Neuronal stem cell (in vitro differentiated cells): ENCODE results near the gene FREY1.
A peak's percentile ranks its signal among the peaks of the same experiment; 100 is the strongest.

Source experiments
- DNase-seq: peaks from one replicate; pipeline ENCODE4 v3.0.0-alpha.2; 2013; ENCODE audit warnings: low spot score
- H2AFZ ChIP-seq: one replicate; pipeline ENCODE4 v1.6.1; 2013; ENCODE audit warnings: mild to moderate bottlenecking, low read length, inconsistent platforms
- H2AK5ac ChIP-seq: 2 replicates; pipeline ENCODE4 v1.6.1; 2013; ENCODE audit warnings: low read depth, mild to moderate bottlenecking, inconsistent platforms, low read length, moderate library complexity, mixed read lengths
- H2BK120ac ChIP-seq: 2 replicates; pipeline ENCODE4 v1.6.1; 2013; ENCODE audit warnings: low read depth, mild to moderate bottlenecking, inconsistent platforms, low read length, moderate library complexity, mixed read lengths
- H2BK12ac ChIP-seq: one replicate; pipeline ENCODE4 v1.6.1; 2013; ENCODE audit warnings: low read length, inconsistent platforms
- H2BK15ac ChIP-seq: 2 replicates; pipeline ENCODE4 v1.6.1; 2013; ENCODE audit warnings: mild to moderate bottlenecking, low read length, inconsistent platforms, mixed read lengths
- H2BK5ac ChIP-seq: one replicate; pipeline ENCODE4 v1.6.1; 2013; ENCODE audit warnings: inconsistent platforms, mild to moderate bottlenecking, low read length, moderate library complexity
- H3K14ac ChIP-seq: one replicate; pipeline ENCODE4 v1.6.1; 2013; ENCODE audit warnings: low read length, inconsistent platforms
- H3K18ac ChIP-seq: 2 replicates; pipeline ENCODE4 v1.6.1; 2013; ENCODE audit warnings: low read length, inconsistent platforms
- H3K23ac ChIP-seq: 2 replicates; pipeline ENCODE4 v1.6.1; 2013; ENCODE audit warnings: low read depth, mild to moderate bottlenecking, mixed read lengths, low read length, inconsistent platforms; ENCODE audit not compliant: poor library complexity
- H3K27ac ChIP-seq: replicated peaks from 3 replicates; pipeline ENCODE4 v1.5.1; 2013; ENCODE audit warnings: low read length, inconsistent platforms
- H3K27me3 ChIP-seq, 3 experiments: 2 replicates each; pipeline ENCODE4 v1.6.1; 2013; ENCODE audit warnings: low read length in 3 of 3, mild to moderate bottlenecking in 2 of 3, inconsistent platforms in 1 of 3, low read depth in 1 of 3, mixed read lengths in 1 of 3, moderate library complexity in 1 of 3; ENCODE audit not compliant: control insufficient read depth in 3 of 3, insufficient read depth in 3 of 3
- H3K36me3 ChIP-seq, 2 donors: replicated peaks in 1 of 2; 2 replicates each; pipeline ENCODE4 v1.6.1; 2013; ENCODE audit warnings: low read length in 2 of 2; ENCODE audit not compliant: control insufficient read depth in 2 of 2, insufficient read depth in 2 of 2
- H3K4ac ChIP-seq: 2 replicates; pipeline ENCODE4 v1.6.1; 2013; ENCODE audit warnings: inconsistent platforms, mild to moderate bottlenecking, low read length, moderate library complexity
- H3K4me1 ChIP-seq, 2 donors: 1 replicate in 1 of 2; 2 replicates in 1 of 2; pipeline ENCODE4 v1.6.1; 2013; ENCODE audit warnings: low read length in 2 of 2, low read depth in 1 of 2; ENCODE audit not compliant: control insufficient read depth in 2 of 2, insufficient read depth in 1 of 2
- H3K4me2 ChIP-seq: one replicate; pipeline ENCODE4 v1.6.1; 2013; ENCODE audit warnings: mild to moderate bottlenecking, low read length, inconsistent platforms; ENCODE audit not compliant: insufficient read depth, poor library complexity, severe bottlenecking
- H3K4me3 ChIP-seq, 2 donors: 2 replicates each; pipeline ENCODE4 v1.5.1; 2013; ENCODE audit warnings: low read length in 2 of 2, mild to moderate bottlenecking in 2 of 2, inconsistent platforms in 1 of 2, moderate library complexity in 1 of 2
- H3K79me1 ChIP-seq: one replicate; pipeline ENCODE4 v1.6.1; 2013; ENCODE audit warnings: low read depth, mild to moderate bottlenecking, inconsistent platforms, low read length, moderate library complexity
- H3K9ac ChIP-seq: one replicate; pipeline ENCODE4 v1.6.1; 2013; ENCODE audit warnings: mild to moderate bottlenecking, low read depth, low read length, inconsistent platforms; ENCODE audit not compliant: poor library complexity
- H3K9me3 ChIP-seq, 2 donors: replicated peaks in 1 of 2; 2 replicates each; pipeline versions ENCODE3 to v1.6.1; 2013; ENCODE audit warnings: low read length in 2 of 2, mild to moderate bottlenecking in 2 of 2, inconsistent platforms in 1 of 2, low read depth in 1 of 2, mixed read lengths in 1 of 2, moderate library complexity in 1 of 2; ENCODE audit not compliant: control insufficient read depth in 2 of 2, insufficient read depth in 1 of 2
- H4K8ac ChIP-seq: one replicate; pipeline ENCODE4 v1.6.1; 2013; ENCODE audit warnings: low read depth, mild to moderate bottlenecking, inconsistent platforms, low read length, moderate library complexity
- H4K91ac ChIP-seq: one replicate; pipeline ENCODE4 v1.6.1; 2013; ENCODE audit warnings: low read length, low read depth, mild to moderate bottlenecking, inconsistent platforms; ENCODE audit not compliant: poor library complexity
- WGBS, 2 donors: extraction: QIAGEN DNeasy Blood & Tissue Kit; methylation state at CpG; one replicate each; pipeline ENCODE4 v1.1.7; 2013; ENCODE audit warnings: missing lambda C conversion rate in 2 of 2, mixed read lengths in 1 of 2; ENCODE audit not compliant: insufficient read length in 2 of 2, insufficient replicate concordance in 1 of 2; ENCODE audit errors: extremely low coverage in 2 of 2; 5-methylcytosine and 5-hydroxymethylcytosine counted together

FREY1 gene

GRCh38 chr11:45885274-45885920 is 21.7 kb downstream of the FREY1 start, which contains the start of gene MAPK8IP1:
Gene MAPK8IP1, plus strand, starts transcription at chr11:45885651. Its CDS starts 170 bp downstream, at chr11:45885821.
- Histone ChIP-seq H3K4me1 (peaks cover 7% of the 10 kb centered on the region in 2 donors), H2AK5ac (peak within 1 kb of the TSS; percentile 40), H3K18ac (peak within 1 kb of the TSS; percentile 78), H3K4me3 (peak within 1 kb of the TSS; percentile 57 to 79), H3K14ac (no peak within 1 kb of the TSS), H3K23ac (peak within 1 kb of the TSS; percentile 51), H3K27ac (no peak within 1 kb of the TSS), H2BK12ac (no peak within 1 kb of the TSS), H2BK120ac (no peak within 1 kb of the TSS), H4K8ac (no peak within 1 kb of the TSS), H2BK5ac (no peak within 1 kb of the TSS), H4K91ac (no peak within 1 kb of the TSS), H3K4me2 (peak within 1 kb of the TSS; percentile 88), H3K9ac (peak within 1 kb of the TSS; percentile 61), H3K79me1 (no peaks in the 10 kb centered on the region), H3K9me3 (no peaks in the 10 kb centered on the region), H2AFZ (peak within 1 kb of the TSS; percentile 93), H3K27me3 (peaks cover 0 to 35% (median 13%) of the 10 kb centered on the region in 3 experiments), H3K4ac (no peak within 1 kb of the TSS), H2BK15ac (no peak within 1 kb of the TSS), H3K36me3 (peaks cover 5 to 17% of the 10 kb centered on the region in 2 donors)
- DNase-seq = peak; percentile 71
- no CpG with 5 or more reads among the region's 73 CpGs for WGBS, 2 donors

DNA sequence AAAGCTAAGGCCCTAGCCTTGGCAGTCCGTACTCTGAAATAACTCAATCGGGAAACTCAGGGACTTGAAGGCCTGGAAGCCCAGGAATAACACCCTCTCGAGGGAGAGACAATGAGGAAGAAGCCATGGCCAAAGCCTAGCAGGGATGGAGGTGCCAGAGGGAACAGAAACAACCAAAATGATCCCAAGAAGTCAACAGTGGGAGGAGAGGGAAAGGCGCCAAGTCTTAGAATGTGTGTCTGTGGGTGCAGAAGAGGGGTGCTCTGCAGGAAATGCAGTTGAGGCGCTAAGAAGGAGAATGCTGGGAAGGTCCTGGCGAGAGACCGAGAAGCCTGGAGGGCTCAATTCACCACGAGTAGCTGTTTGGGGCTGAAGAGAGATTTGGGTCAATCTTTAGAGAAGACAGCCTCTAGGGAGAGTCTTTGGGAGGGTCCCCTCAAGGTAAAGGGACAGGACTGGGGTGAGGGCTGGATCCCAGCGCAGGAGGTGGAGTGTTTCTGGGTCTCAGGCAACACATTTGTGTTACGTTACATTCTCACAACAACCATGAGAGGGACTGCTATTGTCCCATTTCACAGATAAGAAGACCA is 22.4 kb downstream of the FREY1 start:
- no peak overlapping the region for H2BK5ac ChIP-seq
- H4K8ac ChIP-seq = no peak overlapping the region
- no peak overlapping the region for H2AK5ac ChIP-seq
- no peak overlapping the region for H3K9ac ChIP-seq
- WGBS, 2 donors = no CpG with 5 or more reads among the region's 10 CpGs
- no peak overlapping the region for H3K23ac ChIP-seq
- peaks cover 0 to 29% (median 13%) of the 10 kb centered on the region in 3 experiments for H3K27me3 ChIP-seq
- no peak overlapping the region for H2BK120ac ChIP-seq
- peak overlapping the region in 1 of 2 donors; percentile 57 for H3K4me3 ChIP-seq
- H3K27ac ChIP-seq = no peak overlapping the region
- H3K4ac ChIP-seq = no peak overlapping the region
- no peak overlapping the region for H2BK12ac ChIP-seq
- no peaks in the 10 kb centered on the region for H3K79me1 ChIP-seq
- no peak for DNase-seq
- H3K4me1 ChIP-seq = peaks cover 7% of the 10 kb centered on the region in 2 donors
- H2BK15ac ChIP-seq = no peak overlapping the region
- H3K18ac ChIP-seq = no peak overlapping the region
- H3K36me3 ChIP-seq = peaks cover 5 to 22% of the 10 kb centered on the region in 2 donors
- H2AFZ ChIP-seq = no peak overlapping the region
- no peaks in the 10 kb centered on the region for H3K9me3 ChIP-seq
- H4K91ac ChIP-seq = no peak overlapping the region
- no peak overlapping the region for H3K14ac ChIP-seq
- no peak overlapping the region for H3K4me2 ChIP-seq

DNA sequence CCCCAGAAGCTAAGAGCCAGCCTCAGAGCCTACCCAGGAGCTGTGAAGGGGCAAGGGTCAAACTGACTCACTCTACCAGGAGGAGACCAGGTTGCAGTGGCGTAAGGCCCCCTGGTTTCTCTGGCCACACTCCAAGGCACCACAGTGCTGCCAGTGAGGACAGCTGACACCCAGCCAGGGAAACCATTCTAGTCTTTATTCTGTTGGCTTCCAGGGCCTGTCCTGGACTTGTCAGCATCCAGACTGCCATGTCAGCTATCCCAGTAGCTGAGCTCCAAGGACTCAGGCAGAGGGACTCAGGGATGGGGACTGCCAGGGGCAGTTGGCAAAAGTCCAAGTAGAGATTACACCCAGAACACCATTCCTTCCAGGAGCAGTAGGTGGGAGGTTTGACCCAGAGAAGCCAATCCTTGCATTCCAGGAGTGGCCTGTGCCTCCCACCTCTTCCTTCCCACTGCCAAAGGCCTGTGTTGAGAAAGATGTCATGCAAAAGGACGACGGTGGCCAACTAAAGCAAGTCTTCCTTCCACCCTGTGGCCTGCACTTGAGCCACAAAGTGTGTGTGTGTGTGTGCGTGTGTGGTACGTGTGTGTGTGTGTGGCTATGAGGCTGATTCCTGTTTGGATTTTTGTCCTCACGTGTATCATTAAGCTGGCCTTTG is 25.2 kb downstream of the FREY1 start:
- Histone ChIP-seq H3K27ac (no peak overlapping the region), H3K4ac (no peak overlapping the region), H2BK5ac (no peak overlapping the region)

More for the DNA sequence above, 25.2 kb downstream of the FREY1 start:
- Histone ChIP-seq H2BK120ac (no peak overlapping the region), H3K79me1 (no peaks in the 10 kb centered on the region), H4K8ac (no peak overlapping the region), H2BK12ac (no peak overlapping the region), H3K18ac (no peak overlapping the region), H2AFZ (no peak overlapping the region), H2AK5ac (no peak overlapping the region), H3K36me3 (peaks cover 5 to 34% of the 10 kb centered on the region in 2 donors), H3K4me1 (peaks cover 7 to 10% of the 10 kb centered on the region in 2 donors), H2BK15ac (no peak overlapping the region), H3K14ac (no peak overlapping the region), H3K4me3 (no peak overlapping the region), H4K91ac (no peak overlapping the region), H3K23ac (no peak overlapping the region), H3K9ac (no peak overlapping the region), H3K9me3 (no peaks in the 10 kb centered on the region), H3K27me3 (peaks cover 0 to 11% (median 9%) of the 10 kb centered on the region in 3 experiments), H3K4me2 (no peak overlapping the region)
- WGBS, 2 donors = no CpG with 5 or more reads among the region's 6 CpGs
- no peak for DNase-seq
